ENCODE measurements around the gene KCTD6.

GRCh38 chr3:58497097-58497496, 5.2 kb downstream of the KCTD6 start:
- TF ChIP-seq, protein P1, sequence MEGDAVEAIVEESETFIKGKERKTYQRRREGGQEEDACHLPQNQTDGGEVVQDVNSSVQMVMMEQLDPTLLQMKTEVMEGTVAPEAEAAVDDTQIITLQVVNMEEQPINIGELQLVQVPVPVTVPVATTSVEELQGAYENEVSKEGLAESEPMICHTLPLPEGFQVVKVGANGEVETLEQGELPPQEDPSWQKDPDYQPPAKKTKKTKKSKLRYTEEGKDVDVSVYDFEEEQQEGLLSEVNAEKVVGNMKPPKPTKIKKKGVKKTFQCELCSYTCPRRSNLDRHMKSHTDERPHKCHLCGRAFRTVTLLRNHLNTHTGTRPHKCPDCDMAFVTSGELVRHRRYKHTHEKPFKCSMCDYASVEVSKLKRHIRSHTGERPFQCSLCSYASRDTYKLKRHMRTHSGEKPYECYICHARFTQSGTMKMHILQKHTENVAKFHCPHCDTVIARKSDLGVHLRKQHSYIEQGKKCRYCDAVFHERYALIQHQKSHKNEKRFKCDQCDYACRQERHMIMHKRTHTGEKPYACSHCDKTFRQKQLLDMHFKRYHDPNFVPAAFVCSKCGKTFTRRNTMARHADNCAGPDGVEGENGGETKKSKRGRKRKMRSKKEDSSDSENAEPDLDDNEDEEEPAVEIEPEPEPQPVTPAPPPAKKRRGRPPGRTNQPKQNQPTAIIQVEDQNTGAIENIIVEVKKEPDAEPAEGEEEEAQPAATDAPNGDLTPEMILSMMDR (optimal IDR thresholded peaks at IDR 0.05 in 1 of 3, IDR thresholded peaks at IDR 0.05 in 1 of 3, conservative IDR thresholded peaks at IDR 0.05 in 1 of 3; ENCODE audit: extremely low read depth in 1 of 3, insufficient read depth in 2 of 3, low read length in 3 of 3): no peak
- TF ChIP-seq EZH2 (IDR thresholded peaks at IDR 0.05; ENCODE audit: low read length): no peak

Measured in keratinocyte (primary cell).